ENCODE data around the gene USP6NL.

DNA sequence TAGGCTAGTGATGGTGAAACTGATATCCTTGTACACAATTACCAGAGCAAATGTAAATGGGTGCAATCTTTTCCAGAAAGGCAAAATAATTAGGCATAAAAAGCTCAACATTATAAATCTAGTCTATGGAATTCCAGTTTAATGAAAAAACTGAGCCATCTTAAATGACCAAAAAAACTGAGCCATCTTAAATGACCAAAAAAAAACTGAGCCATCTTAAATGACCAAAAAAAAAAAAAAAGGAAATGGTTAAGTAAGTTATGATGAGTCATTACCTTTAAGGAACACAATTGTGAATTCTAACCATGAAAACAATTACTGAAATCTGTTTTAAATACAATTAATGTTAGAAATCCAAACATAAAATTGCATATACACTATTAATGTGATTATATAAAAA, 25.3 kb downstream of the USP6NL start:
- no peak for TF ChIP-seq TP53 (CRISPR knock-in tag; IDR thresholded peaks at IDR 0.05)
- TF ChIP-seq, protein P1, sequence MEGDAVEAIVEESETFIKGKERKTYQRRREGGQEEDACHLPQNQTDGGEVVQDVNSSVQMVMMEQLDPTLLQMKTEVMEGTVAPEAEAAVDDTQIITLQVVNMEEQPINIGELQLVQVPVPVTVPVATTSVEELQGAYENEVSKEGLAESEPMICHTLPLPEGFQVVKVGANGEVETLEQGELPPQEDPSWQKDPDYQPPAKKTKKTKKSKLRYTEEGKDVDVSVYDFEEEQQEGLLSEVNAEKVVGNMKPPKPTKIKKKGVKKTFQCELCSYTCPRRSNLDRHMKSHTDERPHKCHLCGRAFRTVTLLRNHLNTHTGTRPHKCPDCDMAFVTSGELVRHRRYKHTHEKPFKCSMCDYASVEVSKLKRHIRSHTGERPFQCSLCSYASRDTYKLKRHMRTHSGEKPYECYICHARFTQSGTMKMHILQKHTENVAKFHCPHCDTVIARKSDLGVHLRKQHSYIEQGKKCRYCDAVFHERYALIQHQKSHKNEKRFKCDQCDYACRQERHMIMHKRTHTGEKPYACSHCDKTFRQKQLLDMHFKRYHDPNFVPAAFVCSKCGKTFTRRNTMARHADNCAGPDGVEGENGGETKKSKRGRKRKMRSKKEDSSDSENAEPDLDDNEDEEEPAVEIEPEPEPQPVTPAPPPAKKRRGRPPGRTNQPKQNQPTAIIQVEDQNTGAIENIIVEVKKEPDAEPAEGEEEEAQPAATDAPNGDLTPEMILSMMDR (IDR thresholded peaks at IDR 0.05), result no peak
- TF ChIP-seq ESRRA (CRISPR knock-in tag; IDR thresholded peaks at IDR 0.05; ENCODE audit: borderline replicate concordance), result no peak
- TF ChIP-seq, protein P2, sequence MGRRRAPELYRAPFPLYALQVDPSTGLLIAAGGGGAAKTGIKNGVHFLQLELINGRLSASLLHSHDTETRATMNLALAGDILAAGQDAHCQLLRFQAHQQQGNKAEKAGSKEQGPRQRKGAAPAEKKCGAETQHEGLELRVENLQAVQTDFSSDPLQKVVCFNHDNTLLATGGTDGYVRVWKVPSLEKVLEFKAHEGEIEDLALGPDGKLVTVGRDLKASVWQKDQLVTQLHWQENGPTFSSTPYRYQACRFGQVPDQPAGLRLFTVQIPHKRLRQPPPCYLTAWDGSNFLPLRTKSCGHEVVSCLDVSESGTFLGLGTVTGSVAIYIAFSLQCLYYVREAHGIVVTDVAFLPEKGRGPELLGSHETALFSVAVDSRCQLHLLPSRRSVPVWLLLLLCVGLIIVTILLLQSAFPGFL (CRISPR knock-in tag; IDR thresholded peaks at IDR 0.05; ENCODE audit: borderline replicate concordance), result no peak
